DMS153 treated with DMSO at 0.1 percent for 48 hours (cell line): Measurements from ENCODE around the gene LSM8.
"Not testable (repeated sequence)": the region's sequence is repeated elsewhere in the genome, so short reads cannot be mapped to it uniquely, and the experiment has no call there.

Experiments used
- DNase-seq: peaks from one replicate; lab custom pipeline; 2025; ENCODE audit not compliant: unreplicated experiment; lab: John Stamatoyannopoulos, UW

LSM8 gene

DNA sequence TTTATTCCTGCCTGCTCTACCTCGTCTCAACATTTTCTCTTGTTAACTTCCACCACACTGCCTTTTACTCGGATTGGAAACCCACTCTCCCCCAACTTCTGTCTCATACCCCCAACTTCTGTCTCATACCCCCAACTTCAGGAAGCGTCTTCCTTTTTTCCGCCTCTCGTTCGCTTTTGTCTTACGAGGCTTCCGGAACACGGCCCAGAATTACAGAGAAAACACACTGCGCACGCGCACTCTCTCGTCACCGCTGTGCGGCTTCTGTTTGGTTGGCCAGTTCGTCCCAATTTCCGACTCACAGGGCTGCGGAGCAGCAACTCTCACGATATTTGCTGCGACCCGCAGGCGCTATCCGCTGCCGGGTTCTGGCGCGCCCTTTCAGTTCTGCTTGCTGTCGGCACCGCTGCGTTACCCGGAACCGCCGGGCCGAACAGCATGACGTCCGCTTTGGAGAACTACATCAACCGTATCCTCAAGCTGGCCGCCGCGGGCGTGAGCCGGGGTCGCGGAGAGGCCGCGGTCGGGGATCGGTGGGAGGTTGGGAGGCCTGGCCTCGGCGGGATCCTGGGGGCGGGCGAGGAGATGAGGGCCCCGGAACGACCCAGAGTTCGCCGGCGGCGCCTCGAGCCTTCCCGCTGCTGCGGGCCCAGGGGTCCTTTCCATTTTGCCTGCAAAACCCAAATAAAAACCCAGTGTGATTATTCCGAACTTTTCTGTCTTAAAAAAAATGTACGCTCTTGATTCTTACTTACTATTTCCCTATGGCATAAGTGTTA is at the start of gene LSM8:
TSS of gene LSM8 (plus strand) at position 379 of the 779 bp plus-strand sequence. CDS start at position 439, 60 bp downstream.
- DNase-seq, result peak; percentile 96

GRCh38 chr7:118134420-118134819 is 49.5 kb upstream of the LSM8 start:
- DNase-seq, result not testable (repeated sequence)

GRCh38 chr7:118140468-118140867 is 43.5 kb upstream of the LSM8 start:
- DNase-seq, result no peak

GRCh38 chr7:118142012-118142411 is 42.0 kb upstream of the LSM8 start:
- DNase-seq, result no peak

DNA sequence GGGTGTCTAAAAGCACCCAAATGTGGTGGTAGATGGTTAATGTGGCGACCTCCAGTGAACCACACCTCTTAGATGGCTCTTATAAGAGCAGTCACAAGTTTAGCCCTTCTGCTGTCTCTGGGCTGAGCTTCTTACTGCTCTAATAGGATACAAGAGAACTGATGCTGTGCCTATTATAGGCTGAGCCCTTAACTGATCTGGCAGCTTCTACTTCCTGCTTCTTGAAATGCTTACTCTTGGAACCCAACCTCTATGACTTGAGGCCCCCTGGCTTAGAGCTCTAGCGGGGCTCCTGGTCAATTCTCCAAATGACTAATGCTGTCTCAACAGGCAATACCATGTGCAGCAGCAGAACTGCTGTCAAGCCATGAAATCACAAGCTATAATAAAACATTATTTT is 35.0 kb upstream of the LSM8 start:
- no peak for DNase-seq

DNA sequence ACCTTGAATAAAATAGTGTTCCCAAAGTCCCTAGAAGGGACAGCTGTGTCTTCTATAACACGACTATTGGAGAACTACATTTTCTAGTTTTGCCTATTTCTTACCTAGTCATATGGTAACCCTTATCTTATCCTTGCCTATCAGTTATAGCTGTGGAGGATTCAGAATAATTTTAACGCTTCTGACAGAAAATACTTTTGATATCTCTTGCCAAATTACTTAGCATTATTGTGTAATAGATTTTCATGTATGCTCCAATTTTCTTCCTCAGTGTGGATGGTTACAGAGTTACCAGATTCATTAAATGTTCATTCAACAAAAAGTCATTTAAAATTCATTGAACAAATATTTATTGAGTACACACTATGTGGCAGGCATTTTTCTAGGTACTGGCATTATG is 34.6 kb upstream of the LSM8 start:
- no peak for DNase-seq

DNA sequence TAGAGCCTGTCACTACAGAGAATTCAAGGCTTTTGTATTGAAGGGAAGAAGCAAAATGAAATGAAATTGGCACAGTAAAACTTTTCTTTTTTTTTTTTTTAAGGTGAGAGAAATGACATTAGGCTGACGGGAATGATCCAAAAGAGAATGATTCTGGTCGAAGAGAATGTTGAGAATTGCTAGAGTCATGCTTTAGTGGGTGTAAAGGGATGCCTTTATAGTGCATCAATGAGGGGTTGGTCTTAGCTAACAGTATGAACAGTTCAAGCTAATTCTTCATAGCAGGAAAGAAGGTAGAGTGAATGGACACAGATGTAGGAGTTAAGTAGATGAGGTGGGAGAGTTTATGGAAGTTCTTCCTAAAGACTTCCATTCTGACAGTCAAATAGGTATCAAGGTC is 32.3 kb upstream of the LSM8 start:
- DNase-seq, result no peak

- DNase-seq, result no peak
These were observed 31.8 kb upstream of the LSM8 start for GRCh38 chr7:118152149-118152548.

DNA sequence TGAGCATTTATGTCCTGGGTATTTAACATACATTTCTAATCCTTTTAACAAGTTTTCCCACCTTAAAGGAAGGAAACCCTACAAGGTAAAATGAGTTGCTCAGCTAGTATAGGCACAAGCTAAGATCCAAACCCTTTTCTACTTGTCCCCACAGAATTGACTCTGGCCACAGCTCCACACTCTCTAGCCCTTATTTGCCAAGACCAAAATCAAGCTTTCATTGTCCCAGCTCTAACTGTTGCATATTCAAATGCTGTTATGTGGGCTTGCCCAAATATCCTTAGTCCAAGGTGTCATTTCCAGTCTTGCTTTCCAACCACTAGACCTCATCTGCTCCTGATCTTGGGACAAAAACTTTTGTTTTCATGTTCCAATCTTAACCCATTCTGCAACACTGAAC is 31.3 kb upstream of the LSM8 start:
- no peak for DNase-seq

DNA sequence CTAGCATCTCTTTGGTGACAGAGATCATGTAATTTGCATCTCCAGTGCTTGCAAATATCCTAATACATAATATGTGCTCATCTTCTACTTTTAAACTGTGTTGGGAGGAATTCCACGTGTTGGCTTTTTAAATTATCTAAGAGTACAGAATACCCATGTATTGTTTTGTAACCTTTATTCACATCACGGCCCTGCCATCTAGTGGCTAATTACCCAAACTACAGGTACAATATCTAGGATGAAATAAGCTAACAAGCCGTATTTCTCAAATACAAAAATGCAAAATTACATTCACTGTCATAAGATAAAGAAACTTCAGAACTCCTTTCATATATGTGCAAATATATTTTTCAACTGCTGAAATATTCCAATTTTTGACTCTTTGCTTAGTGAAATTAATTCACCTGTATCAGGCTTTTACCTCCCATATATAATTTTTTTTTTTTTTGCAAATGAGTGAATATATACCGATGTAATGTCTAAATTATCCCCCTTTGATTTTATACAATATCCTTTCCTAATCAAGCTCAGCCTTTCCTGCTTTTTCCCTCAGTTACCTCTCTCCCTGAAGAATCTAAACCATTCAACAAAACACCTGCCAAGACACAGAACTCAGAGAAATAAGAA is 30.3 kb upstream of the LSM8 start:
- DNase-seq, result peak; percentile 16

GRCh38 chr7:118158766-118159165 is 25.2 kb upstream of the LSM8 start:
- no peak for DNase-seq

- no peak for DNase-seq
These were observed 14.8 kb upstream of the LSM8 start for GRCh38 chr7:118169146-118169545.

- DNase-seq, result no peak
These were observed 8.2 kb upstream of the LSM8 start for GRCh38 chr7:118175740-118176139.

GRCh38 chr7:118179191-118179590 is 4.8 kb upstream of the LSM8 start:
- no peak for DNase-seq

- DNase-seq, result no peak
These were observed 1.2 kb upstream of the LSM8 start for GRCh38 chr7:118182593-118183427.

DNA sequence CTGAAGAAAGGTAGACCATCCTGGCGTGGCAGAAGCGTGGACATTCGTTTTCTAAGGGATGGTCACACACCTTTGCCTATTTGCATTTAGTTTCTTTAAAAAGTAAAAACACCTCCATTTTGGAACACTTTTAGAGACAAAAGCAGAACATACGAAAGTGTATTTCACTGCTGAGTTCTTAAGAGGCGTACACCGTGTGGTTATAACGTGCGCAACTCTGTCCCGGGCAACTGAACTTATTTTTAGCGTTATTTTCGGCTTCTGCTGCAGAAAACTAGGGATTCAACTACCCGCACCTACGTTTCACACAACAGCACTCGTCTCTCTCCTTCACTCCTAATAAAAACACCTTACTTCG is 557 bp upstream of the LSM8 start:
- DNase-seq, result no peak

GRCh38 chr7:118184565-118184940 is 589 bp downstream of the LSM8 start:
- DNase-seq, result no peak

DNA sequence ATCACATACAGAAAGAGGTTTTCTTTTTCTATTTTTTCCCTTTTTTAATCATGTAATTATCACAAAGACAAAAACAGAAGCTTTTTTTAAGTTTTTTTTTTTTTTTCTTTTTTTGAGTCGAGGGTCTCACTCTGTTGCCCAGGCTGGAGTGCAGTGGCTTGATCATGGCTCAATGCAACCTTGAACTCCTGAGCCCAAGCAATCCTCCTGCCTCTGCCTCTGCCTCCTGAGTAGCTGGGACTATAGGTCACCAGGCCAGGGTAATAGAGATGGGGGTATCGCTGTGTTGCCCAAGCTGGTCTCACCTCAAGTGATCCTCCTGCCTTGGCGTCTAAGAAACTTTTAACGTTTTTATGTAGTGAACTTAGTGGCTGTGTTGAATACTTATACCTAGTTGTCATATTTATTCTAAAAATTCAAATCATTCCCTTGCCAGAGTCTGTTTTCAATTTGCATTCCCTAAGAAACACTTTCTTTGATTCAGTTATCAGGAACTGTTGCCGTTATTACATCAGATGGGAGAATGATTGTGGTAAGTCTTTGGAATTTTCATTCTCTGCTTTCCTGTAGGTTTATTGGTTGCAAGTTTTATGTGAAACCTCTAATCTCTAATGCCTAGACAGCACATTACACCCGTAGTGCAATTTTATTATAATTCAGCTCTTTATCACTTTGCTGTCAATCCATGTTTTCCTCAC is 1.3 kb downstream of the LSM8 start:
- no peak for DNase-seq

DNA sequence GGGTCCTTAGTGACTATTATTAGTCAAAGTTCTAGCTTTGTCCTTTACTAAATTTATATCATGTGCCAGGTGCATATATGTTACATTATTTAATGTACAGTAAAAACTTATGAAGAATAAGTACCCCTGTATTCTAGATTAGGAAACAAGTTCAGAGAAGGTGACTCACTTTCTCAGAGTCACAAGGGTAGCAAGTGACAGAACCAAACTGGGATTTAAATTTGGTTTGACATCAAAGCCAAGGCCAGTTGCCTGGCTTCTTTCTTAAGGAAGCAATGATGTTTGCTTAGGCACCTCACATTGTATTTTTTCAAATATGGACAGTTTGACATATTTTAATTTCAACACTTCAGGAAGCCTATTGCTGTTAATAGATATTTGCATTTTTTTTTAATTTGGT is 2.5 kb downstream of the LSM8 start:
- no peak for DNase-seq

DNA sequence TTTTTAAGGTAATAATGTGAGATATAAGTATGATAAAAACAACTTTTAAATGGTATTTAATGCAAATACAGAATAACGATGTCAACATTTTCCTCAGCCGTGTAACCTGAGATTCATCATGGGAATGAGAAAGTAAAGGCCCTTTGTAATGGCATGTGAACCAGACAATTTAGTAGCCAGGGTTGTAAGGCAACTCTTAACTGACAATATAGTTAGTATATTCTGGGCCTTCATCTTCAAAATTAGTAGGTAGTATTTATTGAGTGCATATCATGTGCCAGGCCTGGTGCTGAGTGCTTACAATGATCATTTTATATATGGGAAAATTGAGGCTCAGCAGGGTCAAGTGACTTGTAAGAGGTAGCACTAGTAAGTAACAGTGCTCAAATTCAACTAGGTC is 10.6 kb downstream of the LSM8 start:
- no peak for DNase-seq

DNA sequence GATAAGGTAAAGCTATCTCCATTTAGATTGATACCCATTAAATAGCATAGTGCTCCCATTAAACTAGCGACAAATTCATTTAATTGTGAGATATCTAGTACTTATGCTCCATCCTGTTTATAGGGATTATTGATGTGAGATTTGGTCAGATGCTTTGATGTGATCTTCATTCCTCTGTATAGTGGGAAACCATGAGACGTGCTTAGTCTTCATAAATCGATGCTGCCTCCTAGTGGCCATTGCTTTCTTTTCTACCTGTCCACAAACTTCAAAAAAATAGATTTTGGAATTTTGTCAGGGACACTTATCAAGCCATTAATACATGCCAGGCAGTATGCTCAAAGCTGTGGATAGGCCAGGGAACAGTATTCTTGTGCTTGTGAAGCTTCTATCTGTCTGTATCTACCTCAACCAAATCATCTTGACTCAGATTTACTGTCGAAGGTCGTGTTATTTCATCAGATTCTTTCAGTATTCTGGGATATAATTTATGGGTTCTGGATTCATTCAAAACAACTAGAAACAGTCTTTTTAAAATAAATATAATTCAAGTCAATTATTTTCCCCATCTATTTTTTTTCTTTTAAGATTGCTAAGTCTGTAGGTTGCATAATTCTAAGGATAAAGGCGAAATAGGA is 12.0 kb downstream of the LSM8 start:
- peak; percentile 8 for DNase-seq
